K562 (cell line): ENCODE measurements around the gene HEMK1. TPM values are rescaled to one million over a fixed set of nuclear protein-coding genes. Genes with fewer than 3 reads are reported as not detected.

ENCODE experiments used
- BACH1 ChIP-seq: fragments of 200-800 bp; sonication (Bioruptor generic); IDR thresholded peaks from 2 replicates; pipeline ENCODE4 v1.6.1; 2016; ENCODE audit warnings: missing genetic modification characterization, missing compliant biosample characterization
- CCNT2 ChIP-seq: IDR thresholded peaks from 2 replicates; pipeline ENCODE4 v1.6.1; 2011; ENCODE audit warnings: borderline replicate concordance, low read depth, mild to moderate bottlenecking, moderate library complexity, mixed read lengths, low read length; ENCODE audit not compliant: insufficient read length; ENCODE audit errors: extremely low read depth
- CXXC5 ChIP-seq: fragments of 250-450 bp; sonication (Bioruptor Pico); IDR thresholded peaks from 2 replicates; pipeline ENCODE4 v1.8.0; 2022; ENCODE audit warnings: inconsistent platforms, mild to moderate bottlenecking, moderate library complexity
- DLX4 ChIP-seq: fragments of 250-450 bp; sonication (Bioruptor Pico); IDR thresholded peaks from 2 replicates; pipeline ENCODE4 v1.6.1; 2021; ENCODE audit warnings: mild to moderate bottlenecking
- HBP1 ChIP-seq: fragments of 450-650 bp; formaldehyde crosslinking; IDR thresholded peaks from 2 replicates; pipeline ENCODE4 v1.4.0; 2022; ENCODE audit warnings: missing genetic modification characterization
- JUNB ChIP-seq: fragments of 450-650 bp; formaldehyde crosslinking; conservative IDR thresholded peaks from 2 replicates; pipeline ENCODE4 v1.4.0; 2020; ENCODE audit warnings: mild to moderate bottlenecking
- MYC ChIP-seq, 2 experiments: fragments of 250-450 bp in 1 of 2; sonication (Bioruptor Pico) in 1 of 2; IDR thresholded peaks; 2 replicates each; pipeline versions ENCODE4 v1.5.1 to v1.6.1; 2012 to 2021; ENCODE audit warnings: low read depth in 2 of 2, borderline replicate concordance in 1 of 2, improper control_type of control experiment in 1 of 2, low read length in 1 of 2, mild to moderate bottlenecking in 1 of 2, moderate library complexity in 1 of 2
- POLR2G ChIP-seq: fragments of 200-400 bp; formaldehyde crosslinking; IDR thresholded peaks from 2 replicates; pipeline ENCODE4 v1.6.1; 2017; ENCODE audit warnings: low read depth, mild to moderate bottlenecking, antibody characterized with exemption, low read length, moderate library complexity
- REST ChIP-seq, 2 experiments: fragments of 450-650 bp; formaldehyde crosslinking in 1 of 2; IDR thresholded peaks; 2 replicates each; pipeline versions ENCODE4 v1.4.0 to v1.6.1; 2014 to 2020; ENCODE audit warnings: mild to moderate bottlenecking in 2 of 2, borderline replicate concordance in 1 of 2, low read depth in 1 of 2
- ZBED1 ChIP-seq: IDR thresholded peaks from 2 replicates; pipeline ENCODE4 v1.6.1; 2014
- ZBTB26 ChIP-seq: fragments of 450-650 bp; formaldehyde crosslinking; IDR thresholded peaks from 2 replicates; pipeline ENCODE4 v1.4.0; 2022; ENCODE audit warnings: missing genetic modification characterization
- ZNF134 ChIP-seq: fragments of 250-450 bp; sonication (Bioruptor Pico); conservative IDR thresholded peaks from 2 replicates; pipeline ENCODE4 v1.4.0; 2020
- ZNF586 ChIP-seq: fragments of 450-650 bp; formaldehyde crosslinking; conservative IDR thresholded peaks from 2 replicates; pipeline ENCODE4 v1.4.0; 2020; ENCODE audit warnings: mild to moderate bottlenecking, moderate library complexity
- ZNF695 ChIP-seq: fragments of 450-650 bp; formaldehyde crosslinking; IDR thresholded peaks from 2 replicates; pipeline ENCODE4 v1.4.0; 2020; ENCODE audit warnings: mild to moderate bottlenecking, moderate library complexity
- polyA plus RNA-seq, 8 experiments: library from polyadenylated mRNA; depleted of rRNA in 4 of 8; stranded (reverse) in 5 of 8; unstranded in 3 of 8; fragments of >200 nt; fragmentation: Nextera tagmentation in 2 of 8; fragmentation: Illumina TruSeq in 1 of 8; extraction: Ambion mirVana in 2 of 8; extraction: Trizol in 1 of 8; gene quantifications; 2 replicates each; pipeline versions ENCODE4 v1.2.1 to v1.2.3, GENCODE V29; 2011 to 2014; ENCODE audit warnings: inconsistent platforms in 1 of 8, missing spikeins in 1 of 8
- total RNA-seq, 7 experiments: library from RNA; depleted of rRNA in 6 of 7; stranded (reverse); fragments of >200 nt in 6 of 7; fragmentation: Illumina TruSeq in 2 of 7; extraction: Trizol in 2 of 7; gene quantifications; 2 replicates each; pipeline versions ENCODE4 v1.2.1 to v1.2.3, GENCODE V29; 2011 to 2021; ENCODE audit warnings: low replicate concordance in 1 of 7

Gene HEMK1
- total and polyA plus RNA-seq, 9 of the 15 experiments (the other 6 are each of a cell fraction or from before 2014, with no cell fraction given): 2.0 to 16.8 (median 11.4) TPM

- peak; percentile 28; the same call in 1 of the 2 replicates for TF ChIP-seq CXXC5
- TF ChIP-seq DLX4 (CRISPR knock-in tag): no peak
- TF ChIP-seq HBP1: peak; percentile 94; the same call in 1 of the 2 replicates
- TF ChIP-seq ZBED1: 0 out of 2 replicates have a peak, but pooled peaks have one; percentile 16
- TF ChIP-seq MYC (IDR thresholded peaks at IDR 0.05; ENCODE audit: low read depth, low read length): no peak
- peak; percentile 30; the same call in 1 of the 2 replicates for TF ChIP-seq MYC (CRISPR knock-in tag; IDR thresholded peaks at IDR 0.05; ENCODE audit: borderline replicate concordance, low read depth)
- TF ChIP-seq REST (IDR thresholded peaks at IDR 0.05; ENCODE audit: borderline replicate concordance): no peak
- TF ChIP-seq REST (CRISPR knock-in tag; IDR thresholded peaks at IDR 0.05; ENCODE audit: low read depth): 0 out of 2 replicates have a peak, but pooled peaks have one; percentile 43
- TF ChIP-seq ZNF695 (CRISPR knock-in tag): no peak
- 0 out of 2 replicates have a peak, but pooled peaks have one; percentile 44 for TF ChIP-seq ZNF586 (CRISPR knock-in tag)
- peak; percentile 94 for TF ChIP-seq ZBTB26 (CRISPR knock-in tag)
- TF ChIP-seq BACH1 (tag): 0 out of 2 replicates have a peak, but pooled peaks have one; percentile 51
- TF ChIP-seq ZNF134 (CRISPR knock-in tag): no peak
- peak; percentile 42 for TF ChIP-seq CCNT2
- peak; percentile 64; the same call in 1 of the 2 replicates for TF ChIP-seq POLR2G
- TF ChIP-seq JUNB (CRISPR knock-in tag): no peak
Measured at GRCh38 chr3:50604628-50605588, 35.6 kb downstream of the HEMK1 start (continued).
